HG02938 (cell line): ENCODE data around the gene SYNDIG1.
"Not testable (repeated sequence)": the region's sequence is repeated elsewhere in the genome, so short reads cannot be mapped to it uniquely, and the experiment has no call there.

Experiments used
- ATAC-seq: cut with Tn5 transposase; IDR thresholded peaks from one replicate; pipeline ENCODE4 v1.9.1; 2021; ENCODE audit warnings: mild to moderate bottlenecking, moderate library complexity; ENCODE audit not compliant: unreplicated experiment

The SYNDIG1 gene

DNA sequence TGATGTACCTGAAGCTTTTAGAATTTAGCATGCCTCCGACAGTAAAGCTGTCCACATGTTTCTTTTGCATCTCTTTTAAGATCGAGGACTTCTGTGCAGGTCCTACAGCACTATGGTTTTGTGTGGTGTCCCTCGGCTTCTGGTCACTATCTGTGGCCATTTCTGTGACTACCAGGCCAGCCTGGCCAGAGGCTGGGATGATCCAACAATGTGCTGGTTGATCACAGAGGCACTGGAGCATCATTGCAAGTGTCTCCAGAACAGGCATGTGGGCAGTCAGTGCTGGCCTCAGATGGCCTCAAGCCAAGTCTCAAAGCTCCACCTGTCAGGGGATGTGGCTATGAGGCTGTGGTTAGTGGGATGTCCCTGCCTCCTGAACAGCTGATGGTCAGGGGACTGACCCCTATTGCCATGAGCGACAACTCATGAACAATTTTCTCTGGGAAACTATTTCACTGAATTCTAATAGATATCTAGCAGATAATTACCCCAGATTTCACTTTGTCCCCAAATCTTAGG, 136.6 kb downstream of the SYNDIG1 start:
- no peak for ATAC-seq

DNA sequence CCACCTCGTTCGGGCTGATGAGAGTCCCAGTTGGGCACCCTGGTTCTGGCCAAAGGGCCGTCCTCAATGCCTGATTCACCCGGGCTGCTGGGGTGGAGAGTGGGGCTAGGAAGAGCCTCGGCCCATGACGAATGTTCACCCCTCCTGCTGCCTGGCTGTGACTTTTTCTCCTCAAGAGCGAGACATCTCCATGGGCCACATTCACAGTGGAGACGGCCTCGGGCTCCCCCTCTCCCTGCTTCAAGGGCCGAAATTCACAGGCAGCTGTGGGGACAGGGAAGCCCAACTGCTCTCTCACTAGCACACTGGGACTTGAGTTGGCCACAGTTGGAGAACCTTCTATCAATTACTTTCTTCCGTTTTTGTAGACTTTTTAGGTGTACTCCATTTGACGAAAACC, 138.0 kb downstream of the SYNDIG1 start:
- ATAC-seq, result no peak

DNA sequence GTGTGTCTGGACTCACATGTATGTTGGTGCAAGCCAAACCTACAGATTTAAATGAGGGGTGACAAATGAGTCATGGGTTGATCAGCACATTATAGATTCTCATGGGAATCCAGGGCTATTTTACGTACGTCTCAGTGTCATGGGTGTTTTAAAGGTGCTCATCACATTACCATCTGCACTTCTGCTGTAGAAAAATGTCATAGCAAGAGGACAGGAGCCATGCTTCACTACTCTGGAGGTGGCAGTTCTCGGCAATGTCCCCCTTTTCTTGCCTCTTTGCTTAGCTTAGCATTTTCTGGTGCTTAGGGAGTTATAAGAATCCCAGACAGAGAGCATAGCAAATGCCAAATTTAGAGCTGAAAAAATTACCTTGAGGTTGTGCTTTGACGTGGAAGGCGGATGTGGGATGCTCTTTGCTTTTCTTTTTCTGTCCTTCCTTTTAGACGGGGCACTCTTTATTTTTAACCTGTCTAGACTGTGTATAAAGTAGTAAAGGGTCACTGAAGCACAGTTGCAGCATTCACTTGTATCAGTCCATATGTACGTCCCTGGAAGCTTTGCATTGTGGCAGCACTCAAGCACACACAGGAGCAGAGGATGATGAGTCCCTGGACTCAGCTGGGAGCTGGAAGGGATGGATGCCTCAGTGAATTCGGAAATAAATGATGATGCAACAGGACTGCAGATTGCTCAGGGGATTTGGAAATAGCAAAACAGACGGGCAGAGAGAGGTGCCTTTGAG, 139.7 kb downstream of the SYNDIG1 start:
- ATAC-seq, result peak; percentile 74

DNA sequence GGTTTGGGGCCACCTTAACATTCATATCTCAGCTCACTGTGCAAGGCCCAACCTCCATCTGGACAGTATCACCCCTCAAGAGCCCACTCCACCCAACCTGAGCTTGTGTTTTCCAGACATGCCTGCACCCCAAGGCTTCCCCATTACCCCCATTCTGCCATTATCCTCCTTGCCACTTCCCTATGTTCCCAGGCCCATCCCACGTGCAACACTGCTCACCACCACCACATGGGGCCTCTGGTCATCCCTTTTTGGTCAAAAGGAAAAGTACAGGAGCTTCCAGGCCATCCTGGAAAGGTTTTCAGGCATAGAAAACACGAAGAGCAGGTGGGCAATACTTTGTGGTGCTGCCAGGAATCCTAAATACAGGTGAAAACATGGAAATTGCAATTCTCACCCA, 140.3 kb downstream of the SYNDIG1 start:
- ATAC-seq, result no peak

DNA sequence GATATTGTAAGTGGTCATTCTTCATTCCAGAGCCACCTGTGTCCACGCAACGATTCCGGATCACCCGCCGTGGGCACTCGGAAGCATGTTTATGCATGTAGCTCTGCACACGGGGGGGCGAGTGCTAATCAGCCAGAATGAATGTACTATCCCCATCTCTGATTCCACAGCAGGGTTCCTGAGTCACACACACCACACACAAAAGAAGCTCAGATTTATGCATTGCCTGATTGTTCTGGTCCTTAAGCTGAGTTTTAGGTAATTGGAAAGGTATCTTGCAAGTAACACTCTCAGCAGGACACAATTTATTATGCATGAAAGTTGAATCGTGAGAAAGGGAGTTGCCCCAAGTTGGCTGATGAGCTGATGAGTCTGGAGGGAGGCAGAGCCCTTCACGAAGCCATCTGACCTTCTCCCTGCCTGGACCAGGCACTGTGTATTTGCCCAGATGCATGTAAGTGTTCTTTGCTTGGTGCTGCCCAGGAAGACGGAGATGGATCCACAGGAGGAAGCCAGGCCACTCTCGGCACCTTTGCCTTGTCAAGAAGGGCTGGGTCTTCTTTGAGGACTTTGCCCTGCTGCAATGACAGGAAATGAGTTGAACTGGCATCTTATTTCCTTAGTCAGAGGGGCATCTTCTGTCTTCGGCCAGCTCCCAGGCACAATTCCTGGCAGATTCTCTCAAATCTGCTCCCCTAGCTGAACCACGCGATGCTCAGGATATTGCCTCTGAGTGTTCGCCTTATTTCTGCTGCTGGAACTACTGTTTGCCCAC, 141.1 kb downstream of the SYNDIG1 start:
- ATAC-seq, result no peak

DNA sequence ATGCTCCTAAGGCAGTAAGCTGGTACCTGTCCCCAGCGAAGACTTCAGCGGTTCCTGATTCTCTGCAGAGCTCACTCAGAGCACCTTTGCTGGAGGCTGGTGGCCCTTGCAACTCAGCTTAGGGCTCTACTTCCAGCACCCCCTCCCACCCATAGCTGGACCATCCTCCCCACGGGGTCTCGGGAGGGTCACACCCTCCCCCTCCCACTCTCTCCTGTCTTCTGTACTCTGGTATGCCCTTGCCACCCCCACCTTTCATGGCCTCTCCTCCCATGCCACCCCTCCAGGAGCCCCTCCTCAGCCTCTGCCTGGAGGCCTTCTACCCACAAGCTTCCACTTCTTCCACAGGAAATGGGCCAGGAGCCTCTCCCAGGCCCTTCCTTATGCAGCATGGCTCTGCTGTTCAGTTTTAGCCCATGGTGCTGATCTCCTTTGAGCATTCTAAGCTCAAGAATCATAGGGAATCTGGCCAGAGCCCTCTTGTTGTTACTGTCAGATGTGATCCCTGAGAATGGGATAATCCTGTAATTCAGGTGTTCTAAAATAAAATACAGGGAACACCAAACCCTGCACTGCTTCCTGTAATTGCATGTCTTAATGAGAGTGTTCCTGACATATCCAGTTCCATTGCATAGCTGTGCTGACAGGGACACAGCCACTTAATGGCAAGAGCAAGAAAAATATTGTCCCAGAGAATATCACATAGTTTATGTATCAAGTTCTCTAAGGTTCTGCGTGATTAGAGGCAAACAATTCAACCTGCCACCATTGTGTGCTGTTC, 142.1 kb downstream of the SYNDIG1 start:
- no peak for ATAC-seq

DNA sequence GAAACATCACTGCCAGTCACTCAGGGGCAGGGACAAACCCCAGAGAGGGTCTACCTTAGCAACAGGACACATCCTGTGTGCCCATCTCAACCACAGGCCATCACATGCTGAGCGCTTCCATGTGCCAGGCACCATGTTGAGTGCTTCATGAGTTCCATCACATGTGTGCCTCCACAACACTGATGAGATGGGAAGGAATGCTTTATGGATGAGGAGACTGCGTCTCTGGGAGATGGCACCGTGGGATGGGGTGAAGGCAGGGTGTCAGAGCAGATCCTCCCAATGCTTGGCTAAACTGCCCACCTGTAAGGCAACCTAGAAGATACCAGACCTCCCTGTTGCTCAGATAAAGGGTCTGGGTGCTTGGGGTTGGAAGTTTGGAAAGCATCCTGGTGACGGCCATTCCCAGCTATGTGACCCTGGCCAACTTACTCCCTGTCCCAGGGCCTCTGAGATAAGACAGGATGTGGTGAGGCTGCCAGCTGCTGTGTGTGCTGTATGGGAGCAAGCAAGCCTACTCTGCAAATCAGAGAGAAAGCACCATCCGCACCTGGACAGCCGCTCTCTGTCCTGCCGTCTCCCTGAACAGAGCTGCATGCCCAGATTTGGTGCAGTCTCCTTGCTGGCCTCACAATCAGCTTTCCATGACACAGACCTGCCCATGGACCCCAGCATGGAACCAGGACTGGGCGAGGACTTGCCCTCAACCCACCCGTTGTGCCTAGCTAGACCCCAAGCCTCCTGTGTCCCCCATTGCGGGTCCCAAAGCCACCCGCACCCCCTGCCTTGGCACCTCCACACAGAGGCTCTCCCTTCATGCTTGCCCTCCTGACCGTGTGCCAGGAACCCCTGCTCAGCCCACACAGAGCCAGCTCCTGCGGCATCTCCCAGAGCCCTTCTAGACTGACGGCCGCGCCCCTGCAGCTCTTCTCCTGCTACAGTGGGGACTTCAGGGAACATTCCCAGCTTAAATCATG, 143.7 kb downstream of the SYNDIG1 start:
- ATAC-seq, result no peak

DNA sequence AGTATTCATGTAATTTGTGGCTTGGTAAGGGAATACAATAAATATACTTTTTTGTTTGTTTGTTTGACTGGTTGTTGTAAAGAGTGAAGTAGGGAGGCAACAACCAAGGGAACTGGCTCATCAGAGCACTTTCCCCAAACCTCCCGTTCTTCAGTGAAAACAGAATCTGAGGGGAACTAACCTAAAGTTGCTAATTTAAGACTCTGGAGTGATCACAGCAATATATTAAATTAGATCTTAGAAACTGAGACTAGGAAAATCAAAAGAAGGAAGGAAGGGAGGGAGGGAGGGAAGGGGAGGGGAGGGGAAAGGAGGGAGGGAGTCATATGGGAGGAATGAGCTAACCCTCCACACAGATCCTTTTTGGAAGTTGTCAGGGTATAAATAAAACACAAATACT, 144.9 kb downstream of the SYNDIG1 start:
- no peak for ATAC-seq

DNA sequence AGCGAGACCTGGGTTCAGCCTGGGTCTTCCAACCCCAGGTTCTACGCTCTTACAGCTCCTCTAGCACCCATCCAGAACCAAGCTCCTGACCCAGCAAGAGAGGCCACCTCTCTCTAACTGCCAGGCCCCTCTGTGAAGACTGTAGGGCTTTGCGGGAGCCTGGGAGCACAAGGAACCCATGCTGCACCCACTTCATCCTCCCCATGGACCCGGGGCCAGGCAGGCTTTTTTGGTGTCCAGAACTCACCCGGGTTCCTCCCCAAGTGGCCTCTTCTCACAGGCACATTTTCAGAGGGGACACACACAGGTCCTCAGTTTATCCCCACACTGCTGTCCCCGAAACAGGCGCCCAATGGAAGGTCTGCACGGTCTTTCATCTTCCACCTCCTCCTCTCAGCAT, 145.9 kb downstream of the SYNDIG1 start:
- ATAC-seq, result no peak

DNA sequence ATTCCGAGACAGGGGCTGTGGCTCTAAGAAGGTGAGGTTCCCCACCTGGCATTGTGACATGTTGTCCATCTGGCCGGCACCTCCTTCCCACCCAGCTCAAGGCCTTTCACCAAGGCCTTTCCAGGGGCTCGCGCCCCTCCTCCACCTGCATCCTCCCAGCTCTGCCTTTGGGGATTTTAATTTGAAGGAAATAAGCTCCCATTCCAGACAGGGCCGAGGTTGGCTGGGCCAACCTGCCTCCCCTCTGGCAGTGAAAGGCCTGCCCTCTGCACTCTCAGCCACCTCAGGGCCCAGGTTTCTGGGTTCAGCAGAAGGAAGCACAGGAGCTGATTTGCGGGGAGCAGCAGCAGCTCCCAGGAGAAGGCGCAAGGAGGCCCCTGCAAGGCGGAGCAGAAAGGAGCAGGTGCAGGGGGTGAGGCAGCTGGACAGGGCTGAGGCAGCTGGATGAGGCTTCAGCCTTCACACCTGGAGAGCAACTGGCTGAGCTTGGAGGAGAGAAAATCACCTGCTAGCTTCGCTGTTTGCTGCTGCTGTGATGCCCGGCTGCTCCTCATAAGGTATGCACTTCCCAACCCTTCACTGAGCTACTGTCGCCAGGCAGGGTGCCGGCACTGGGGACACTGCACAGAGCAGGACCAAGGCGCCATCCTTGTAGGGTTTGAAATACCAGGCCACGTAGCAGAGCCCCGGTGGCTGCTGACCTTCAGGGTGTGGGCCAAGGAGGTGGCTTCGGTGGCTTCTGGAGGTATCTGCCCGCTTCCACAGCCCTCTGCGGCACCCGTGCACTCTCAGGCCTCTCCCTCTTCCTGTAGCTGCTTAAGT, 147.0 kb downstream of the SYNDIG1 start:
- no peak for ATAC-seq

DNA sequence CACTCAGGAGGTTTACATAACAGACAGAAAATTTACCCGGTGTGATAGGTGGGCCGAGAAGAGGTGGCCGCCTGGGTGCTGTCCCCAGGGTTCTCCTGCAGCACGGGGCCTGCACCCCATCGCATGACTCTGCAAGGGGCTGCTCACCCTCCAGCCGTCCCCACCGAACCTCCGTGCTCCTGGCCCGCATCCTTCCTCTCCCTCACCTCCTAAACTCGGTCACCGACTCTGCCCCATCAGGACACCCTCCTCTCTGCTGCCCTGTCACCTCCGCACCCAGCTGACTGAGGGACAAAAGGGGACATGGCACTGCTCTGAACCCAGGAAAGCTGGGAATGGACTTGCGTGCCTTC, 147.6 kb downstream of the SYNDIG1 start:
- no peak for ATAC-seq

DNA sequence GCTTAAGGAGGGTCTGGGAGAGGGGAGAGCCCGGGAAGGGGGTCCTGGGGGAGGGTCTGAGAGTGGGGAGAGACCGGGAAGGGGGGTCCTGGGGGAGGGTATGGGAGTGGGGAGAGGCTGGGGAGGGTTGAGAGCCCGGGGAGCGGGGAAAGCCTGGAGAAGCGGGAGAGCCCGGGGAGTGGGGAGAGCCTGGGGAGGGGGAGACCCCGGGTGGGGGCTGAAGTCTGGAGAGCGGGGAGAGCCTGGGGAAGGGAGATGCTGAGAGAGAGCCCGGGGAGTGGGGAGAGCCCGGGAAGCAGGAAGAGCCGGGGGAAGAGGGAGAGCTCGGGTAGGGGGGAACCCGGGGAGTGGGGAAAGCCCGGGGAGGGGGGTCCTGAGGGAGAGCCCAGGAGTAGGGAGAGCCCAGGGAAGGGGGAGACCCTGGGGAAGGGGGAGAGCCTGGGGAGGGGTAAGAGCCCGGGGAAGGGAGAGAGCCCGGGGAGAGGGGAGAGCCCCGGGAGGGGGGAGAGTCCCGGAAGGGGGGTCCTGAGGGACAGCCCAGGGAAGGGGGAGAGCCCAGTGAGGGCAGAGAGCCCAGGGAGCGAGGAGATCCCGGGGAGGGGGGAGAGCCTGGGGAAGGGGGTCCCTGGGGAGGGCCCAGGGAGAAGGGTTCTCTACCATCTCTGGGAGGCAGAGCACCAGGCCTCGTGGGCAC, 148.5 kb downstream of the SYNDIG1 start:
- ATAC-seq, result no peak

DNA sequence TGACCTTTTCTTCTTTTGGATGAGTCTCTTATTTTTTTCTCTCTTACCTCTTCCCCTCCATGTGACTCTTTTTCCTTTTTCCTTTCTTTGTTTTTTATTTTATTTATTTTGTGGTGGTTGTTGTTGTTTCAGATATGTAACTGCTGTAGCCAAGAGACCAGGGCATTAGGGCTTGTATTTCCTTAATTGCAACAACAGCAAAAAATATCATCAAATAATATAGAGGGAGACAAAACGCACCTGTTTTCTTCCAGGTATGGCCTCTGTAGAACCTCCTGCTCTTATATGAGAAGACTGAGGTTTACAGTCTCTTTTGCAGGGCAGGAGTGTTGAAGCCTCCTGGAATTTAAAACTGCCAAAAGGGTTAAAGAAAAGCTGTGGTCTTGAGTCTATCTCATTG, 149.3 kb downstream of the SYNDIG1 start:
- no peak for ATAC-seq

DNA sequence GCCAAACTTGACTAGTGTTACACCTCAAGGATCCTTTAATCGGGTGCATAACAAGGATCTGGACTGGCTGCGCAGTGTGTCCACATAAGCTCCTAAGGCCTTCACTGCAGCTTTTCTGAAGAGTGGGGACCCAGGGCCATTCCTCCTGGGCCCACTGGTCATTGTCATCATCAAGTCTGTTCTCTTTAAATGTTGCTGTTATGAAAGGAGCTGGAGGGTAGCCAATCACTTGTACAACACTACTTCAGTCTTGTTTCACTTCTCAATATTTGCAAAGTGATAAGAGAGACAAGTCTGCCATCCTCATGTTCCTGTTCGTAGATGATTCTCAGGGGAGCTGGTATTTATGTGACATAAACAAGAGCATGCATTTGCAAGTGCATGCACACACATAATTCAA, 149.8 kb downstream of the SYNDIG1 start:
- no peak for ATAC-seq

DNA sequence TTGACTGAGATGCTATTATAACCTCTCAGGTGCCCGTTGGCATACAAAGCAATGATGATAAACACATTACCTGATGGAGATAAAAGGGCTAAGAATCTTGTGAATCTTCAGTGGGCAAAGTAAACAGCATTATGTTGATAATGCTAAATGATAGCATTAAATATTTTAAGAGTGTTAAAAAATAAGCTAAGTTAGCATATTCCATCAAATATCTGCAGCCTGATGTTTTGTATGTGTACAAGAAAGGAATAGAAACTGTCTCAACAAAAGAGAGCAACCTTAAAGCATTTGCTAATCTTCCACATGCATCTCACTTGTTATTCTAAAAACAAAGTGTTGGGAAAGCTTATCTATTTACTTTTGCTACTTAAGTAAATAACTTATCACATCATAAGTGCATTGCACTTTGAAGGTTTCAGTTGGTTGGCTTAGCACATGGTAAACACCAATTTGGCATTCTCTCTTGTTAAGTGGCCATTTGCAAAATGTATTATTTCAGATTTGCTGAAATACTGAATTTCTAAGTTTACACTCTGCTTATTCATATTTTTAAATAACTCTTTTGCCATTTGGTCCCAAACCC, 151.6 kb downstream of the SYNDIG1 start:
- no peak for ATAC-seq

DNA sequence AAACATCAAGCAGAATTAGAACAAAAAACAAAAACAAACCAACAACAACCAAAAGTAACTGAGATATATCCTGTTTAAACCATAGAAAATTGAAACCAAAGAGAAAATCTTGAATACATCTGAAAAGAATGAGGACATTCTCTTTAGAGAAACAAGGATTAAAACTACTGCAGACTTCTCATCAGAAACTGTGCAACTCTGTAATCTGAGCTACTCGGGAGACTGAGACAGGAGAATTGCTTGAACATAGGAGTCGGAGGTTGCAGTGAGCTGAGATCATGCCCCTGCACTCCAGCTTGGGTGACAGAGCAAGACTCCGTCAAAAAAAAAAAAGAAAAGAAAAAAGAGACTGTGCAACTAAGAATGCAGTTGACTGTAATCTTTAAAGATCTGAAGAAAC, 153.4 kb downstream of the SYNDIG1 start:
- no peak for ATAC-seq

DNA sequence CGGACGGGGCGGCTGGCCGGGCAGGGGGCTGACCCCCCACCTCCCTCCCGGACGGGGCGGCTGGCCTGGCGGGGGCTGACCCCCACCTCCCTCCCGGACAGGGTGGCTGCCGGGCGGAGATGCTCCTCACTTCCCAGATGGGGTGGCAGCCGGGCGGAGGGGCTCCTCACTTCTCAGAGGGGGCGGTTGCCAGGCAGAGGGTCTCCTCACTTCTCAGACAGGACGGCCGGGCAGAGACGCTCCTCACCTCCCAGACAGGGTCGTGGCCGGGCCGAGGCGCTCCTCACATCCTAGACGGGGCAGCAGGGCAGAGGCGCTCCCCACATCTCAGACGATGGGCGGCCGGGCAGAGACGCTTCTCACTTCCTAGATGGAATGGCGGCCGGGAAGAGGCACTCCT, 156.7 kb downstream of the SYNDIG1 start:
- ATAC-seq, result not testable (repeated sequence)

DNA sequence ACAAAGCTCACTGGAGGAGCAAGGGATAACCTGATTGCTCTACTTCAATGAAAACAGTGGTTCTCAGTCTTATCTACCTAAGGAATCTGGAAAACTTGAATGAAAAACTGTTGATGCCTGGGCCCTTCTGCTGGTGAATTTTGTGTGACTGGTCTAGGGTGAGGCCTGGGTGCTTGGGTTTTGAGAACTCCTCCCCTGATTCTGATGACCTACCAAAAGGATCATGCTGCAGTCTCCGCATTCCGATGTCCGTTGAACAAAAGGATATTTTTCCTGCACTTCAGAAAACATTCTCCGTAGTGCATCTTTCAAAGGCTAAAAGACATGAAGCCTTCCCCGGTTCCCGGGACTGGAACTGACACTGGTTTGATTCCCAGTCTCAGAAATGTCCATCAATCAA, 157.9 kb downstream of the SYNDIG1 start:
- ATAC-seq, result no peak

DNA sequence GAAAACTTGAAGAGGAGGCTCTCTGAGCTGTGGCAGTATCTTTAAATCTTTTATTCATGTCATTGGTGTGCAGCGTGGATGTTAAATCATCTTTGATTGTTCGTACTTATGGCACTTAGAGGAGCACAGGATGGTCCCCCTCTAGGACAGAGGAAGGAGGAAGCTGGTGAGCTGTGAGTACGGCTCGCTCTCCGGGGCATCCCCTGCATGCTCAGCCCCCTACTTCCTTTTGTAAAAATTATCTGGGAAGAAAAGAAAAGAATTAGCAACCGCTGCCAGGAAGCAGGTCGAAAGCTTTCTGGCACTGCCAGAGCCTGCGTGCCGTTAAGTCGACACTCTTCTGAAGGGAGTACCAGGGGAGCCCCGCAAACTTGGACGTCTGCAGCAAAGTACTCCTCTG, 158.5 kb downstream of the SYNDIG1 start:
- ATAC-seq, result no peak
